ENCODE data around the gene CTSZ.
A peak's percentile ranks its signal among the peaks of the same experiment; 100 is the strongest.

The CTSZ gene

GRCh38 chr20:58981628-58982364 lies 25.3 kb downstream of the CTSZ start:
- no peak for TF ChIP-seq CTCF (IDR thresholded peaks at IDR 0.05; ENCODE audit: borderline replicate concordance, control extremely low read depth, extremely low read depth, insufficient read depth, missing control alignments)
- DNase-seq (ENCODE audit: low spot score) = peak; percentile 49
- in situ Hi-C loops (cut with MboI; ENCODE audit: low sequenced_read_pairs, unreplicated experiment) = no loop called here

- DNase-seq (ENCODE audit: low spot score) = peak; percentile 99
- no peak for TF ChIP-seq CTCF (IDR thresholded peaks at IDR 0.05; ENCODE audit: borderline replicate concordance, control extremely low read depth, extremely low read depth, insufficient read depth, missing control alignments)
- in situ Hi-C loops (cut with MboI; ENCODE audit: low sequenced_read_pairs, unreplicated experiment) = no loop called here
These were observed 26.1 kb downstream of the CTSZ start, which contains the start of gene NELFCD for GRCh38 chr20:58980711-58981627. TSS of gene NELFCD (plus strand) at chr20:58981256. CDS start at chr20:58981310, 54 bp downstream.

- in situ Hi-C loops (cut with MboI; ENCODE audit: low sequenced_read_pairs, unreplicated experiment) = no loop called here
- TF ChIP-seq CTCF (IDR thresholded peaks at IDR 0.05; ENCODE audit: borderline replicate concordance, control extremely low read depth, extremely low read depth, insufficient read depth, missing control alignments) = no peak
- peak; percentile 35 for DNase-seq (ENCODE audit: low spot score)
These were observed 28.5 kb downstream of the CTSZ start for GRCh38 chr20:58978351-58979190.

- no peak for TF ChIP-seq CTCF (IDR thresholded peaks at IDR 0.05; ENCODE audit: borderline replicate concordance, control extremely low read depth, extremely low read depth, insufficient read depth, missing control alignments)
- DNase-seq (ENCODE audit: low spot score) = peak; percentile 11
- in situ Hi-C loops (cut with MboI; ENCODE audit: low sequenced_read_pairs, unreplicated experiment) = no loop called here
These were observed 30.9 kb downstream of the CTSZ start for GRCh38 chr20:58976061-58976730.

- no peak for DNase-seq (ENCODE audit: low spot score)
- TF ChIP-seq CTCF (IDR thresholded peaks at IDR 0.05; ENCODE audit: borderline replicate concordance, control extremely low read depth, extremely low read depth, insufficient read depth, missing control alignments) = no peak
- in situ Hi-C loops (cut with MboI; ENCODE audit: low sequenced_read_pairs, unreplicated experiment) = no loop called here
These were observed 31.7 kb downstream of the CTSZ start for GRCh38 chr20:58975353-58975752.

Data from GM13976 (cell line).